ENCODE data around the gene PYGM. TPM values are rescaled to one million over a fixed set of nuclear protein-coding genes. Genes with fewer than 3 reads are reported as not detected.

PYGM gene
- total RNA-seq, 1 experiment from 2014 or later: 1.4 TPM

GRCh38 chr11:64724863-64725532 is 34.8 kb downstream of the PYGM start:
- no peak overlapping the region for H3K27ac Mint-ChIP-seq (ENCODE audit: unreplicated experiment)
- peak overlapping the region; percentile 17 for H3K4me3 Mint-ChIP-seq (ENCODE audit: unreplicated experiment)
- H3K4me3 ChIP-seq (ENCODE audit: low read depth, low read length): no peak overlapping the region
- H3K9me3 Mint-ChIP-seq (ENCODE audit: unreplicated experiment): no peaks in the 10 kb centered on the region
- DNase-seq: peak; percentile 61 to 76
- ChIA-PET POLR2A (no interaction called here), CTCF (interaction anchor here (1.3 to 1.4 kb wide), 2 partner anchors 9 to 21 kb away, joined by 3 to 7 read pairs; no protein-coding TSS in a partner anchor)
- H3K36me3 Mint-ChIP-seq (ENCODE audit: insufficient read depth, unreplicated experiment): no peaks in the 10 kb centered on the region
- no peaks in the 10 kb centered on the region for H3K9me3 ChIP-seq
- peaks cover 15% of the 10 kb centered on the region for H3K27me3 Mint-ChIP-seq (ENCODE audit: insufficient read depth, unreplicated experiment)
- H3K36me3 ChIP-seq (ENCODE audit: control insufficient read depth, insufficient read depth, low read length): no peaks in the 10 kb centered on the region
- peaks cover 24% of the 10 kb centered on the region for H3K4me1 ChIP-seq
- TF ChIP-seq, protein P1, sequence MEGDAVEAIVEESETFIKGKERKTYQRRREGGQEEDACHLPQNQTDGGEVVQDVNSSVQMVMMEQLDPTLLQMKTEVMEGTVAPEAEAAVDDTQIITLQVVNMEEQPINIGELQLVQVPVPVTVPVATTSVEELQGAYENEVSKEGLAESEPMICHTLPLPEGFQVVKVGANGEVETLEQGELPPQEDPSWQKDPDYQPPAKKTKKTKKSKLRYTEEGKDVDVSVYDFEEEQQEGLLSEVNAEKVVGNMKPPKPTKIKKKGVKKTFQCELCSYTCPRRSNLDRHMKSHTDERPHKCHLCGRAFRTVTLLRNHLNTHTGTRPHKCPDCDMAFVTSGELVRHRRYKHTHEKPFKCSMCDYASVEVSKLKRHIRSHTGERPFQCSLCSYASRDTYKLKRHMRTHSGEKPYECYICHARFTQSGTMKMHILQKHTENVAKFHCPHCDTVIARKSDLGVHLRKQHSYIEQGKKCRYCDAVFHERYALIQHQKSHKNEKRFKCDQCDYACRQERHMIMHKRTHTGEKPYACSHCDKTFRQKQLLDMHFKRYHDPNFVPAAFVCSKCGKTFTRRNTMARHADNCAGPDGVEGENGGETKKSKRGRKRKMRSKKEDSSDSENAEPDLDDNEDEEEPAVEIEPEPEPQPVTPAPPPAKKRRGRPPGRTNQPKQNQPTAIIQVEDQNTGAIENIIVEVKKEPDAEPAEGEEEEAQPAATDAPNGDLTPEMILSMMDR (IDR thresholded peaks at IDR 0.05; ENCODE audit: insufficient read depth in 1 of 2, low read depth in 1 of 2, low read length in 1 of 2, severe bottlenecking in 1 of 2, unreplicated experiment in 1 of 2): no peak
- H3K4me1 Mint-ChIP-seq (ENCODE audit: low read depth, unreplicated experiment): peaks cover 12% of the 10 kb centered on the region
- H3K27me3 ChIP-seq (replicated peaks; ENCODE audit: control insufficient read depth, insufficient read depth, low read length): peaks cover 5% of the 10 kb centered on the region; the same call in 1 of the 2 replicates
- no TSS peak for BruUV-seq (replicated peaks)
- intact Hi-C loops (cut with micrococcal nuclease; ENCODE audit: unreplicated experiment): no loop called here

- Histone ChIP-seq H3K36me3 (ENCODE audit: control insufficient read depth, insufficient read depth, low read length) (no peaks in the 10 kb centered on the region), H3K4me3 (ENCODE audit: low read depth, low read length) (no peak overlapping the region), H3K4me1 (peaks cover 24% of the 10 kb centered on the region), H3K27me3 (replicated peaks; ENCODE audit: control insufficient read depth, insufficient read depth, low read length) (peaks cover 5% of the 10 kb centered on the region; the same call in 1 of the 2 replicates), H3K9me3 (no peaks in the 10 kb centered on the region)
- Mint-ChIP-seq H3K36me3 (ENCODE audit: insufficient read depth, unreplicated experiment) (no peaks in the 10 kb centered on the region), H3K4me3 (ENCODE audit: unreplicated experiment) (no peak overlapping the region), H3K27me3 (ENCODE audit: insufficient read depth, unreplicated experiment) (peaks cover 15% of the 10 kb centered on the region), H3K9me3 (ENCODE audit: unreplicated experiment) (no peaks in the 10 kb centered on the region), H3K4me1 (ENCODE audit: low read depth, unreplicated experiment) (peaks cover 12% of the 10 kb centered on the region), H3K27ac (ENCODE audit: unreplicated experiment) (no peak overlapping the region)
- TF ChIP-seq, protein P1 (IDR thresholded peaks at IDR 0.05; ENCODE audit: insufficient read depth in 1 of 2, low read depth in 1 of 2, low read length in 1 of 2, severe bottlenecking in 1 of 2, unreplicated experiment in 1 of 2): no peak
- intact Hi-C loops (cut with micrococcal nuclease; ENCODE audit: unreplicated experiment): loop anchor here (1.0 kb wide), 1 partner anchor 36 kb away; no protein-coding TSS in a partner anchor
- no TSS peak for BruUV-seq (replicated peaks)
- ChIA-PET POLR2A (no interaction called here), CTCF (interaction anchor here (1.4 kb wide), 1 partner anchor 9 kb away, joined by 3 read pairs; no protein-coding TSS in a partner anchor)
- DNase-seq: no peak
Observed at GRCh38 chr11:64723907-64724862, 35.6 kb downstream of the PYGM start.

Measured in Caco-2 (cell line).